A549 (cell line): Measurements from ENCODE around the gene RTRAF. TPM values are rescaled to one million over a fixed set of nuclear protein-coding genes. Genes with fewer than 3 reads are reported as not detected.

ENCODE experiments used
- ATAC-seq, 2 experiments: fragments of 200-7000 bp in 1 of 2; fragments of >200 bp in 1 of 2; cut with Nextera tagmentation in 1 of 2; cut with Tn5 transposase in 1 of 2; 3 replicates each; pipeline versions ENCODE4 v1.8.0 to v1.9.1; 2018 to 2020; ENCODE audit warnings: mild to moderate bottlenecking in 1 of 2, moderate library complexity in 1 of 2
- CTCF ChIA-PET: fragments of 300-600 bp; sonication (Branson Sonifier 250); formaldehyde crosslinking; extraction: SDS; loops from one replicate; lab custom pipeline; 2021; ENCODE audit warnings: antibody characterized with exemption, inconsistent platforms; lab: Yijun Ruan, JAX
- POLR2A ChIA-PET: fragments of 350-600 bp; formaldehyde crosslinking; extraction: SDS; loops from one replicate; lab custom pipeline; 2021; ENCODE audit warnings: antibody characterized with exemption, inconsistent platforms; lab: Yijun Ruan, JAX
- DNase-seq, 2 experiments: peaks; one replicate each; pipeline versions ENCODE4 v3.0.0 to v3.0.0-alpha.2; 2011 to 2016; ENCODE audit warnings: low read depth in 1 of 2, low spot score in 1 of 2
- FAIRE-seq: peaks from 2 replicates; lab custom pipeline; 2011; peaks lifted over from hg19 to GRCh38; lab: Jason Lieb, UNC
- H3K27ac ChIP-seq, 2 experiments: fragments of >200 bp; sonication (Bioruptor Twin); formaldehyde crosslinking; 3 replicates each; pipeline ENCODE4 v1.5.1; 2016 to 2017
- H3K4me1 ChIP-seq: fragments of >200 bp; sonication (Bioruptor Twin); formaldehyde crosslinking; 3 replicates; pipeline ENCODE4 v1.6.1; 2016
- H3K4me2 ChIP-seq: fragments of >200 bp; sonication (Bioruptor Twin); formaldehyde crosslinking; 3 replicates; pipeline ENCODE4 v1.6.1; 2016
- H3K4me3 ChIP-seq: fragments of >200 bp; sonication (Bioruptor Twin); formaldehyde crosslinking; 3 replicates; pipeline ENCODE4 v1.5.1; 2016
- H3K9me3 ChIP-seq: fragments of >200 bp; sonication (Bioruptor Twin); formaldehyde crosslinking; 3 replicates; pipeline ENCODE4 v1.6.1; 2016
- CEBPB ChIP-seq, 2 experiments: fragments of >200 bp in 1 of 2; sonication (Bioruptor Twin) in 1 of 2; formaldehyde crosslinking in 1 of 2; IDR thresholded peaks; 2 replicates each; pipeline ENCODE4 v1.6.1; 2012 to 2016
- FOSL2 ChIP-seq, 2 experiments: fragments of 450-650 bp in 1 of 2; fragments of >200 bp in 1 of 2; sonication (Bioruptor Twin) in 1 of 2; formaldehyde crosslinking; IDR thresholded peaks; 2 replicates each; pipeline versions ENCODE4 v1.5.0 to v1.6.1; 2016 to 2020; ENCODE audit warnings: mild to moderate bottlenecking in 1 of 2, moderate library complexity in 1 of 2
- HEYL ChIP-seq: fragments of 250-450 bp; sonication (Bioruptor Pico); IDR thresholded peaks from 2 replicates; pipeline ENCODE4 v1.8.0; 2021; ENCODE audit warnings: mild to moderate bottlenecking, moderate library complexity
- HOXB13 ChIP-seq: fragments of 250-450 bp; sonication (Bioruptor Pico); IDR thresholded peaks from 2 replicates; pipeline ENCODE4 v1.5.0; 2020; ENCODE audit warnings: low read depth, mild to moderate bottlenecking, moderate library complexity
- KDM1A ChIP-seq: fragments of 200-600 bp; sonication (generic); IDR thresholded peaks from 2 replicates; pipeline ENCODE4 v1.6.1; 2016; ENCODE audit warnings: low read depth, mild to moderate bottlenecking
- KDM5A ChIP-seq: fragments of 200-600 bp; sonication (generic); IDR thresholded peaks from 2 replicates; pipeline ENCODE4 v1.6.1; 2016; ENCODE audit warnings: antibody characterized with exemption, mild to moderate bottlenecking
- MAFK ChIP-seq: fragments of 450-650 bp; IDR thresholded peaks from 2 replicates; pipeline ENCODE4 v1.6.1; 2014; ENCODE audit not compliant: partially characterized antibody
- PHF8 ChIP-seq: fragments of 200-600 bp; sonication (generic); IDR thresholded peaks from 2 replicates; pipeline ENCODE4 v1.6.1; 2016; ENCODE audit warnings: low read depth, mild to moderate bottlenecking, antibody characterized with exemption, moderate library complexity, borderline replicate concordance
- POLR2AphosphoS2 ChIP-seq: conservative IDR thresholded peaks from 2 replicates; pipeline ENCODE4 v1.6.1; 2012; ENCODE audit warnings: low read length, improper control_type of control experiment, inconsistent platforms
- RFX5 ChIP-seq: fragments of 450-650 bp; IDR thresholded peaks from 2 replicates; pipeline ENCODE4 v1.7.1; 2014; ENCODE audit warnings: antibody characterized with exemption, mild to moderate bottlenecking, moderate library complexity
- RNF2 ChIP-seq: fragments of 200-600 bp; sonication (generic); IDR thresholded peaks from 2 replicates; pipeline ENCODE4 v1.6.1; 2016; ENCODE audit warnings: low read depth, mild to moderate bottlenecking, antibody characterized with exemption, moderate library complexity, borderline replicate concordance
- SREBF2 ChIP-seq: fragments of 450-650 bp; IDR thresholded peaks from 2 replicates; pipeline ENCODE4 v1.6.1; 2014; ENCODE audit warnings: mild to moderate bottlenecking, moderate library complexity
- TFCP2L1 ChIP-seq: fragments of 250-450 bp; sonication (Bioruptor Pico); IDR thresholded peaks from 2 replicates; pipeline ENCODE4 v1.5.0; 2021; ENCODE audit warnings: mild to moderate bottlenecking
- TP53 ChIP-seq: fragments of 250-450 bp; sonication (Bioruptor Pico); IDR thresholded peaks from 2 replicates; pipeline ENCODE4 v1.5.0; 2021; ENCODE audit warnings: mild to moderate bottlenecking, moderate library complexity
- ZNF302 ChIP-seq: fragments of 250-450 bp; sonication (Bioruptor Pico); IDR thresholded peaks from 2 replicates; pipeline ENCODE4 v1.9.0; 2021; ENCODE audit warnings: inconsistent platforms, mild to moderate bottlenecking, moderate library complexity
- ZSCAN20 ChIP-seq: fragments of 250-450 bp; sonication (Bioruptor Pico); IDR thresholded peaks from 2 replicates; pipeline ENCODE4 v1.8.0; 2022; ENCODE audit warnings: mild to moderate bottlenecking, moderate library complexity
- WGBS: methylation state at CpG from one replicate; pipeline ENCODE4 v1.1.6; 2017; ENCODE audit errors: missing lambda C conversion rate; 5-methylcytosine and 5-hydroxymethylcytosine counted together
- polyA plus RNA-seq, 4 experiments: library from polyadenylated mRNA; depleted of rRNA in 3 of 4; stranded (reverse); fragments of >200 nt; fragmentation: RNase III in 1 of 4; extraction: RNeasy Plus Mini Kit Qiagen cat#74134 plus additional on column Dnase treatment in 1 of 4; gene quantifications; 2 replicates in 3 of 4; 3 replicates in 1 of 4; pipeline ENCODE4 v1.2.3, GENCODE V29; 2011 to 2017
- TF ChIP-seq, protein P1 (sequence below): fragments of 250-450 bp; sonication (Bioruptor Pico); IDR thresholded peaks from 2 replicates; pipeline ENCODE4 v1.5.0; 2021; ENCODE audit warnings: mild to moderate bottlenecking, moderate library complexity, borderline replicate concordance
- TF ChIP-seq, protein P2 (sequence below): fragments of 200-600 bp; sonication (generic); IDR thresholded peaks from 2 replicates; pipeline ENCODE4 v1.6.1; 2016; ENCODE audit warnings: antibody characterized with exemption, mild to moderate bottlenecking, moderate library complexity

Gene RTRAF
- polyA plus RNA-seq, 2 of the 4 experiments (the other 2 are of a cell fraction) = 271 to 341 TPM

DNA sequence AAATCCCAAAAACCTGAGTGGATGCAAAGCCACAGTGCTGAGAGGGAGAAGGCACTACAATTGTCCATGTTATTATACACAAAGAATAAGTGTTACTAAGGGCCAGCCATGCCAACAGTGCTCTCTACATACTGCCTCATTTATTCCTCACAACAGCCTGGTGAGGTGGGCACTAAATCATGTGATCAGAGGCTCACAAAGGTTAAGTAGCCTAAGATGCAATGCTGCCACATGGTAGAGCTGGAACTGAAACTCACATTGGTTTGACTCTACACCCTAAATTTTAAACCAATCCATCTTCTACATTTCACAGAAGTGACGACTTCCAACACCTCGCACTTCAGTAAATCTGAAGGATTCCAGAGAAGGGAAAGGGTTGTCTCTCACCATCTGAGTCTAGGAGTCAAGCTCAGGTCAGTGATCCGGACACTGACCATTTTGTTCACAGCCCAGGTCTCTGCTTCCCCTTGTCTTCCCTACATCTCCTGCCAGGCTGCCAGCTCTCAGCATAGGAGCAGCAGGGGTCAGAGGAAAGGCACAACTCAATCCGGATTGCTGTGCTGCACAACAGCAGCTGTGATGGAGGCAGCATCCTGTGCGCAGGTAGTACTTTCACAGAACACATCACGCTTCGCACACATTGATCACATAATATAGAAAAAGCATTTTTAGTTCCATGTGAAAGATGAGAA lies 49.9 kb downstream of the RTRAF start:
- Histone ChIP-seq H3K4me2 (no peak overlapping the region), H3K4me1 (peaks cover 6% of the 10 kb centered on the region; the same call in 1 of the 3 replicates), H3K27ac (no peak overlapping the region), H3K4me3 (no peak overlapping the region), H3K9me3 (no peaks in the 10 kb centered on the region)
- CTCF ChIA-PET = interaction anchor here (0.8 kb wide), 1 partner anchor 10 kb away, joined by 3 read pairs; no protein-coding TSS in a partner anchor
- TF ChIP-seq, protein P1, sequence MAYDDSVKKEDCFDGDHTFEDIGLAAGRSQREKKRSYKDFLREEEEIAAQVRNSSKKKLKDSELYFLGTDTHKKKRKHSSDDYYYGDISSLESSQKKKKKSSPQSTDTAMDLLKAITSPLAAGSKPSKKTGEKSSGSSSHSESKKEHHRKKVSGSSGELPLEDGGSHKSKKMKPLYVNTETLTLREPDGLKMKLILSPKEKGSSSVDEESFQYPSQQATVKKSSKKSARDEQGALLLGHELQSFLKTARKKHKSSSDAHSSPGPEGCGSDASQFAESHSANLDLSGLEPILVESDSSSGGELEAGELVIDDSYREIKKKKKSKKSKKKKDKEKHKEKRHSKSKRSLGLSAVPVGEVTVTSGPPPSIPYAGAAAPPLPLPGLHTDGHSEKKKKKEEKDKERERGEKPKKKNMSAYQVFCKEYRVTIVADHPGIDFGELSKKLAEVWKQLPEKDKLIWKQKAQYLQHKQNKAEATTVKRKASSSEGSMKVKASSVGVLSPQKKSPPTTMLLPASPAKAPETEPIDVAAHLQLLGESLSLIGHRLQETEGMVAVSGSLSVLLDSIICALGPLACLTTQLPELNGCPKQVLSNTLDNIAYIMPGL (CRISPR knock-in tag) = no peak
- TF ChIP-seq, protein P2, sequence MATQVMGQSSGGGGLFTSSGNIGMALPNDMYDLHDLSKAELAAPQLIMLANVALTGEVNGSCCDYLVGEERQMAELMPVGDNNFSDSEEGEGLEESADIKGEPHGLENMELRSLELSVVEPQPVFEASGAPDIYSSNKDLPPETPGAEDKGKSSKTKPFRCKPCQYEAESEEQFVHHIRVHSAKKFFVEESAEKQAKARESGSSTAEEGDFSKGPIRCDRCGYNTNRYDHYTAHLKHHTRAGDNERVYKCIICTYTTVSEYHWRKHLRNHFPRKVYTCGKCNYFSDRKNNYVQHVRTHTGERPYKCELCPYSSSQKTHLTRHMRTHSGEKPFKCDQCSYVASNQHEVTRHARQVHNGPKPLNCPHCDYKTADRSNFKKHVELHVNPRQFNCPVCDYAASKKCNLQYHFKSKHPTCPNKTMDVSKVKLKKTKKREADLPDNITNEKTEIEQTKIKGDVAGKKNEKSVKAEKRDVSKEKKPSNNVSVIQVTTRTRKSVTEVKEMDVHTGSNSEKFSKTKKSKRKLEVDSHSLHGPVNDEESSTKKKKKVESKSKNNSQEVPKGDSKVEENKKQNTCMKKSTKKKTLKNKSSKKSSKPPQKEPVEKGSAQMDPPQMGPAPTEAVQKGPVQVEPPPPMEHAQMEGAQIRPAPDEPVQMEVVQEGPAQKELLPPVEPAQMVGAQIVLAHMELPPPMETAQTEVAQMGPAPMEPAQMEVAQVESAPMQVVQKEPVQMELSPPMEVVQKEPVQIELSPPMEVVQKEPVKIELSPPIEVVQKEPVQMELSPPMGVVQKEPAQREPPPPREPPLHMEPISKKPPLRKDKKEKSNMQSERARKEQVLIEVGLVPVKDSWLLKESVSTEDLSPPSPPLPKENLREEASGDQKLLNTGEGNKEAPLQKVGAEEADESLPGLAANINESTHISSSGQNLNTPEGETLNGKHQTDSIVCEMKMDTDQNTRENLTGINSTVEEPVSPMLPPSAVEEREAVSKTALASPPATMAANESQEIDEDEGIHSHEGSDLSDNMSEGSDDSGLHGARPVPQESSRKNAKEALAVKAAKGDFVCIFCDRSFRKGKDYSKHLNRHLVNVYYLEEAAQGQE = no peak
- no peak for TF ChIP-seq ZSCAN20
- no peak for TF ChIP-seq MAFK
- TF ChIP-seq SREBF2 = no peak
- POLR2A ChIA-PET = no interaction called here
- no peak for DNase-seq
- ATAC-seq = no peak
- WGBS = 56% methylated on average over 7 of the region's 7 CpGs
- FAIRE-seq = no peak

DNA sequence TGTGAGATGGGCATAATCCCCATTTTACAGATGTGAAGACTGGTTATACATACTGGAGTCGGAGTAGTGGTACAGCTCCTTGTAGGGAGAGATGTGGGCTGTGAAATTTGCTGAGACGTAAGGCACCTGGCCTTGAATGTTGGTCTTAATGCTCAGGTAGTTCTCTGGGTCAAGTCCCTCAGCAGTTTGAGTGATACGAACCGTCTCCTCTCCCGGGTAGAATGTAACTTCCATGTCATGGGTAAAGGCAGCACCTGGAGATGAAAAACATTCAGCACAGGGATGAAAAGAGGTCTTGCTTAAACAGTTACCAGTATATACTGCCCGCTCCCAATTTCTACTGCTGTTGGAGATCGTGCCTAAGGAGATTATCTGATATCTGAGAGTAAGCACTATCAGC lies 51.3 kb downstream of the RTRAF start:
- H3K4me2 ChIP-seq = no peak overlapping the region
- TF ChIP-seq HEYL (CRISPR knock-in tag) (no peak), PHF8 (no peak), ZNF302 (CRISPR knock-in tag) (no peak), TFCP2L1 (CRISPR knock-in tag) (no peak), HOXB13 (no peak), RNF2 (no peak), FOSL2 (IDR thresholded peaks at IDR 0.05) (no peak), FOSL2 (CRISPR knock-in tag; IDR thresholded peaks at IDR 0.05) (no peak), CEBPB (IDR thresholded peaks at IDR 0.05) (no peak), KDM5A (no peak), POLR2AphosphoS2 (no peak), RFX5 (no peak), TP53 (no peak), KDM1A (no peak)
- FAIRE-seq (no peak), ATAC-seq (no peak), DNase-seq (no peak)
- no peak overlapping the region for H3K4me3 ChIP-seq
- whole genome bisulfite sequencing = 63% methylated on average over 7 of the region's 7 CpGs
- H3K27ac ChIP-seq = no peak overlapping the region
- H3K4me1 ChIP-seq = peaks cover 17% of the 10 kb centered on the region
- POLR2A ChIA-PET = no interaction called here
- CTCF ChIA-PET = interaction anchor here (1.4 to 8.1 kb wide), 2 partner anchors 11 to 92 kb away, joined by 3 to 68 read pairs; no protein-coding TSS in a partner anchor
- no peaks in the 10 kb centered on the region for H3K9me3 ChIP-seq
